Putamen (tissue), 1 donor: ENCODE measurements around the gene ANKRD50.

Source experiments
- DNase-seq: peaks from one replicate; pipeline ENCODE4 v3.0.0-alpha.2; 2016; ENCODE audit warnings: low spot score

Gene ANKRD50

GRCh38 chr4:124636788-124637187 lies 75.7 kb downstream of the ANKRD50 start:
- DNase-seq, result no peak

GRCh38 chr4:124635331-124635730 lies 77.2 kb downstream of the ANKRD50 start:
- no peak for DNase-seq

GRCh38 chr4:124633285-124633941 lies 79.1 kb downstream of the ANKRD50 start:
- DNase-seq, result no peak

GRCh38 chr4:124632439-124632838 lies 80.1 kb downstream of the ANKRD50 start:
- DNase-seq, result no peak

- DNase-seq, result no peak
These were observed 80.8 kb downstream of the ANKRD50 start for GRCh38 chr4:124631760-124632159.

GRCh38 chr4:124629681-124630080 lies 82.9 kb downstream of the ANKRD50 start:
- DNase-seq, result no peak
